NCI-H1048 (cell line): Measurements from ENCODE around the gene SULF2.
"Not testable (repeated sequence)": the region's sequence is repeated elsewhere in the genome, so short reads cannot be mapped to it uniquely, and the experiment has no call there.

ENCODE experiments used
- DNase-seq: peaks from one replicate; lab custom pipeline; 2025; lab: John Stamatoyannopoulos, UW

SULF2 gene

DNA sequence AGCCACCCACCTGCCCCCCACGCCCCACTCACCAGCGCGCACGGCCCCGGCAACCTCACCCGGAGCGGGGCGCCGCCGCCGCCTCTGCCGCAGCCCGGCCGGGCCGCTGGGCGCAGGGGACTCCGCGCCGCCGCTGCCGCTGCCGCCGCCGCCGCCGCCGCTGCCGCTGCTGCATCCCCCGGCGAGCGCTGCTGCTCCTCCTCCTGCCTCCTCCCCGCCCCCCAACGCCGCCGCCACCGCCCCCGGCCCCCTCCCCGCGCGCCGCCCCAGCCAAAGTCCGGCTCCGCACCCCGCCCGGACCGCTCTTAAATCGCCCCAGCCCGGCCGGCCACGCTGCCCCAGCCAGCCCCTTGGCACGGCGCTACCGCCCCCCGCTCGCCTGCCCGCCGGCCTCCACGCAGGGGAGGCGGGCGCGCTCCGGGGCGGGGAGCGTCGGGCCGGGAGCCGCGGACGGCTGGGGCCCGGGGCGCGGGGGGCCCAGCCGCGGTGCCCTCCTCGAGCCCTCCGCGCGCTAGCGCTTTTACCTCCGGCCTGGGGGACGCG lies at the start of gene SULF2:
SULF2 (minus strand) TSS at position 171 of the 543 bp plus-strand sequence. CDS start 28,118 bp downstream, outside the sequence.
- DNase-seq, result no peak

DNA sequence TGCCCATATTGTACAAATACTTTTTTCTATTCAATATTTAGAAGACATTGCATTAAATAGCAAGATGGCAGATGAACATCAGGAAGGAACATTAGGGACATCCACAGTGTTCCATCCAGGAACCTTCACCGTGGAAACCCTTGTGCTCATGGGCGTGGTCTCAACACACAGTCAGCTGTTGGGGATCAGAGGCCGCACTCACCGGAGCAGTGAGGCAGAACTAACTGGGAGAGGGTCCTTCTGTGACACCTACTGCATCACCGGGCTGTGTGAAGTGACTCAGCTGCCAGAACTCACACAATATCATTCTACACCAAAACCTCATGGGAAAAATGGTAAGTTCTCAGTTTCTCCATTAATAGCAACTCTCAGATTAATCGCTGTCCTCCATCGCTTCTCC lies 46.4 kb upstream of the SULF2 start:
- not testable (repeated sequence) for DNase-seq

DNA sequence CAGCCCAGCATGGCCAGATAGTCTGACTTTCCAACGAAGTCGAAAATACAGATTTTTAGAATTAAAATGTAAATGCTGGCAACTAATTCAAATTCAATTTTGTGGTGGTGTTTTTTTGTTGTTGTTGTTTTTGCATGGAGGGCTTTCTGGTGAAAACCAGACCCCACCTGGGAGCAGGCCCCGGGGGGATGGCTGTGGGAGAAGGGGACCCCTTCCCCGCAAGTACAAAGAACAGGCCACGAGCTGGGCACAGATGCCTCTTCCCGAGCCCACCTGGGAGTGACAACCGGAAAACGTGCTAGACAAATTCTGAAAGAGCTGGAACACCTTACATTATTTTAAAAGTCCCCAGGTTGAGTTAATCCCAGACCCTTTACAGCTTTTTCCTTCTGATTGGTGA lies 41.4 kb upstream of the SULF2 start:
- DNase-seq, result not testable (repeated sequence)

DNA sequence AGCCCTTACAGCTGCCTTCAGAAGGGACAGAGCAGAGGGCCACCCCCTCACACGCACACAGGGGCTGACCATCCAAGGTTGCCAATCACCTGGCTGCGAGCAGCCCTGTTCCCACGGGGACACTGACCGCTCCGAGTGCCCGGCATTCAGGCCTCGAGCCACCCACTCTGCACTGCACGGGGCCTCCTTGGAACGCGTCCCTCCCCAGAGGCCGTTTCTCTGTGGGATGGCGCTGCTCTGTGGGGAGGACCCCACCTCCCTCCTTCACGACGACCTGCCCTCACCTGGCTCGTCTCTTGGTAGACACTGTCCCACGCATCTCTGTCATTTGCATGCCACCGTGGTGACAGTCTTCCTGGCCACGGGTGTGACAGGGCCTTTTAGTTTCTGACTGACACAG lies 40.7 kb upstream of the SULF2 start:
- DNase-seq, result not testable (repeated sequence)

DNA sequence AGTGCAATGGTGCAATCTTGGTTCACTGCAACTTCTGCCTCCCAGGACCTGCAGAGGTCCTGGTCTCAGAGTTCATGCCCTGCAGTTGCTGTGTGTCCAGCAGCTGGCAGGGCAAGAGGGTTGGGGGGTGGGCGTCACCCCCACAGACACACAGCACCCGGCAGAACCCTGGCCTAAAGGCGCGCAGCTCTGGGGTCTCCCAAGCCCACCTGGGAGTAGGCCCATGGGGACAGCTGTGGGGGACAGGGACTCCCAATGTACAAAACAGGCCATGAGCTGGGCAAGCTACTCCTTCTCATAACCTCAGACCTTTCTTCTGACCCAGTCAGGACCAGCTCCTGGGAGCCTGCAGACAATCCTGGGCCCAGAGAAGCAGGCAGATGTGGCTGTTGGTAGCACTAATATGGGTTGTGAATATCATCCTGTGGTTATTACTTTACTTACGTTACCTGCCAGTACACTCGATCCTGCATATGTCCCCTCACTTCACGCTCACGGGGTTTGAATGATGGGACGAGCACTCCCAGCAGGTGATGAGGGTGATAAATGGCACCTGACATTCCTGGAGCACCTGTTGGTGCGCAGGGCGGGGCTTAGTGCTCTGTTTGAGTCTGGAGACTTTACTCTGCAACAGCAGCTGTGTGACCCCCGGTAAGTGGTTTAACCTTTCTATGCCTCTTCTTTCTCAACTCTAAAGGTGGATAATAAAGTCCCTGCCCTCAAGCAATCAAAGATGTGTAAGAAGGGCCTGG lies 39.9 kb upstream of the SULF2 start:
- no peak for DNase-seq

DNA sequence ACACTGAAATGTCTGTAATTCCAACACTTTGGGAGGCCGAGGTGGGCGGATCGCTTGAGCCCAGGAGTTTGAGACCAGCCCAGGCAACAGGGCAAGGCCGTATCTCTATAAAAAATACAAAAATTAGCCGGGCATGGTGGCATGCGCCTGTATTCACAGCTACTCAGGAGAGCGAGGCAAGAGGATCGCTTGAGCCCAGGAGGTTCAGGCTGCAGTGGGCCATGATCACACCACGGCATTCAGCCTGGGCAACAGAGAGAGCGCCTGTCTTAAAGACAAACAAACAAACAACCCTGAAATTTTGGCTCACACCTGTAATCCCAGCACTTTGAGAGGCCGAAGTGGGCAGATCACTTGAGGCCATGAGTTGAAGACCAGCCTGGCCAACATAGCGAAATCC lies 38.7 kb upstream of the SULF2 start:
- not testable (repeated sequence) for DNase-seq

DNA sequence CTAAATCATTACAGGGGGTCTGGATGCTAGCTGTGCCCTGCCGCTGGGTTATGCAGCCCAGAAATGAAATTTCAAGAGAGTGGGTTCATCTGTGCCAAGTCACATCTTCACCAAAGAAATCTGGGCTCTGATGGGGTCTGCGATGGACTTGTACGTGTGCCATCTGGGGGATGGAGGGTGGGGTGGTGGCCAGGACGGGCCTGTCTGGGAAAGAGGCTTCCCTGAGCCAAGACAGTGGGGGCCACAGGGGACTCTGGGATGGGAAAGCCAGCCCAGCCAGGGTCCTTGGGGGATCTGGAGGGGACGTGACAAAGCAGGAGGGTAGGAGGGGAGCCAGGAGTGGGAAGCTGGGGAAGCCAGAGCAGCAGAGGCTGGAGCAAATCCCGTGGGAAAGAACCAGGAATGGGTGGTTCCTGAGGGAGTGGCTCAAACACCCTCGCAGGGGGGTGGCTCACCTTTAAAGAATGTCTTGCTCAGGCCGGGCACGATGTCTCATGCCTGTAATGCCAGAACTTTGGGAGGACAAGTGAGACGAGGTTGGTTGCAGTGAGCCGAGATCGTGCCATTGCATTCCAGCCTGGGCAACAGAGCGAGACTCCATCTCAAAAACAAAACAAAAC lies 36.3 kb upstream of the SULF2 start:
- no peak for DNase-seq

DNA sequence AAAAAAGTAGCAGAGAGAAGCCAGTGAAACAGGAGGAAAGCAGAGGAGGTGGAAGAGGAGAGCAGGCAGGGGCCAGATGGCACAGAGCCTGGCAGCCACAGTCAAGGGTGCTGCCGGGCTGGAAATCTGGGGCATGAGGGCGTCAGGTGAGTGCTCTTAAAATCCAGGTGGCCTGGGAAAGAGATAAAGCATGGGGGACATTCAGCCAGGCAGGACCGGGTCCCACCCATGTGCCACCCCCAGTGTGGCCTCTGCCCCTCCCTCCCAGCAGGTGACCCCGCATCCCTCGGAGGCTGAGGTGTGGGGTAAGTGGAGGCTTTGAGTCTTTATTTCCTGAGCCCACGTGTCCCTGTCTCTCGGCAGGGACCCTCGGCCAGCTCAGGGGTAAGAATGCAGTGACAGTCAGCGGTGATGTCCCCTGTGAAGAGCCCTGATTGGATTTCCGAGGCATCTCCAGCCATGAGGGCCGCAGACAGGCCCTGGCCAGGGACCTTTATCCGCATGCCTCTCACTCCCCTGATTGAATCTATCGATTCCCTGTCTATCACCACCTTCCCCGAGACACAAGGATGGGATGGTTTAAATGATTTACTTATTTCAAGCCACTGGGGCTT lies 33.8 kb upstream of the SULF2 start:
- DNase-seq, result no peak

DNA sequence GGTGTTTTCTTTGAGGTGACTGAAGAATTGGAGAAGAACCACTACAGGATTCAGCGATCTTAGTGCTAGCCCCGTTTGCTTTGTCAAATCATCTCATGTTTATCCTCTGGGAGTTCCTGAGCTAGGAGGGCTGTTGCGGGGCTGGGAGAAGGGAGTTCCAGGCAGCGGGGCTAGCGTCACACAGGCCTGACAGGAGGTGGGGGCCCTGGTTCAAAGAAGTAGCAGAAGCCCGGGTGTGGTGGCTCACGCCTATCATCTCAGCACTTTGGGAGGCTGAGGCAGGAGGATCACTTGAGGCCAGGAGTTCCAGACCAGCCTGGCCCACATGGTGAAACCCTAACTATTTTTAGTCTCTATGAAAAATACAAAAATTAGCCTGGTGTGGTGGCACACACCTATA lies 33.2 kb upstream of the SULF2 start:
- no peak for DNase-seq

DNA sequence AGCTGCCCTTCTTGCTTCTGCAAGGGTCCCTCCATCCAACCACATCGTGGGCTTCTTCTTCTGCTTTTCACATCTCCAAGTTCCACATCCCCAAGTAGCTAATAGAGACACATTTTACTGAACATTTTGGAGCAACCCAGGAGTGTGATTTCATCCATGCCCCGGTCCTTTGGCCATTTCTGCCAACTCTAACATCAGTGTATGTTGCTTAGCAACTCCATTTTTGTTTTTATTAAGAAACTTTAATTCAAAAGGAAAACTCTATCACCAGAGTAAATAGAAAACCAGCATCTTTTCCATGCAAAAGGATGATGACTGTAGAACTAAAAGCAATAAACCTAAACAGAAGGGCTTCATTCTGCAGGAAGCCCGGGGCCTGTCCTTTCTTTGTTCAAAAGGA lies 32.7 kb upstream of the SULF2 start:
- no peak for DNase-seq

DNA sequence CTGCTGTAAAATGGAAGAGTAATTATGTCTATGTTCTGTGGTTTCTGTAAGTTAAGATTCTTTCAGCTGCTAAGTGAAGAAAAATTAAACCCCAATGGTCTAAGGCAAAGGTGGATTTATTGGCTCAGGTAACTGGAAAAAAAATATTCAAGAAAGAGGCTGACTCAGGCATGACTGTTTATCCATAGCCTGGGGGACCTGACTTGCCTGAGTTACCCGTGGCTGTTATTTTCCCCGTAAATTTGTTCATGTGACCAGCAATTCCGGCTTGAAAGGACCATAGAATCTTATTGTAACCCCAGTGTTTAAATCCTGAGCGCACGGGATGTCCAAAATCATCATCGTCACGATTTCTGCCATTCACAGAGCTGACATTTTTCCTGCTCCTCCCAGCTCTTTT lies 32.3 kb upstream of the SULF2 start:
- no peak for DNase-seq

DNA sequence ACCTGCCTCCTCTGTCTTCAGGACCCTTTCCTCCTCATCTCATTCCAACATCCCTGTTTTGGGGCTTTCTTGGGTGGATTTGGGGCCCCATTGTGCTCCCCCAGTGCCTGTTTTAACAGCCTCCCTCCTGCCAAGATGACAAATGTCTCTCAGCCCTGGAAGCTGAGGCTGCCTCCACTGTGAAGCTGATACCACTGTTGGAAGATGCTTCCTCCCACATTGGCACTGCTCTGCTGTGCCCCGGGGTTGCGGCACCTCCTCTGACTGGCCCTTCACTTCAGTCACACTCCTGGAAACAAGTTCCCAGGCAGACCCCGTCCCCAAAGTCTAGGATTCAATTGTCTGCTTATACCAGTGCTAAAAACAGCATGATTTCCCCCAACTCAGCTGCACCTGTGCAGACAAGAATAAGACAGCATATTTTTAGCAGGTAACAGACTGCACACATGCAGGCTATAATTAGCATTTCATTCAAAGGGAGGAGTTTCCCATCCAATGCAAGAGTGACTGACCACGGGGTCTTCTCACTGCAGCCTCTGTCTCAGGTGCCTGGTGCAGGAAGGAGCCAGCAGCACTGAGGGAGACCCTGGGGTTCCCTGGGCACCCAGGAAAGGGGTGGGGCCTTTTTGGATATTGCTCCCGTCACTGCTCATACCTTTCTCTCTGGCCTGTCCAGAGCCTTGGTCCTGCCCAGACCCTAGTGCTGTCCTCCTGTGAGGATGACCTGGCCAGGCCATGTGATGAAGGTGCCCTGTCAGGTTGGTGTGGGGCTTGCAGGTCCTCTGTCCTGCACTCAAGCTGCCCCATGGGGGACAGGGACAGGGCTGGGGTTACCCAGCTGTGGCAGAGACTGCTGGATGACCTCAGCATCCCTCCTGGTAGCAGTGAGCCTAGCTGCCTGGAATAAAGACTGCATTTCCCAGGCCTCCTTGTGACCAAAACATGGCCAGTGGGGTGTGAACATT lies 31.5 kb upstream of the SULF2 start:
- no peak for DNase-seq

DNA sequence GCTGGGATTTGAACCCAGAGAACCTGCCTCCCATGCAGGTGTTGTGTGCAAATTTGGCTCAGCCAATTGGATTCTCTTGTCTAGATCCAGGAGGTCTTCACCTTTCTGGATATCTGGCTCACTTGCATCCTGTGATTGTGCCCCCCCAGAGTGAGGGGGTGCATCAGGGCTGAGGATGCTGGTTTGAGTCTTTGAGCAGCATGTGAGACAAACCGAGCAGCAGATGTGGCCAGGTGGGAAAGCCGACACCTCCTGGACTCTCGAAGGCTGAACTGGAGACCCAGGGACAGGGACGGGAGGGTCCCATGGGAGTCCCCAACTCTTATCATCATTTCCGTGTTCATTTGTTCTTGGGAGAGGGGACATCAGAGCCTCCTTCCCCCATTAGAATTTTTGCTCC lies 30.6 kb upstream of the SULF2 start:
- no peak for DNase-seq

DNA sequence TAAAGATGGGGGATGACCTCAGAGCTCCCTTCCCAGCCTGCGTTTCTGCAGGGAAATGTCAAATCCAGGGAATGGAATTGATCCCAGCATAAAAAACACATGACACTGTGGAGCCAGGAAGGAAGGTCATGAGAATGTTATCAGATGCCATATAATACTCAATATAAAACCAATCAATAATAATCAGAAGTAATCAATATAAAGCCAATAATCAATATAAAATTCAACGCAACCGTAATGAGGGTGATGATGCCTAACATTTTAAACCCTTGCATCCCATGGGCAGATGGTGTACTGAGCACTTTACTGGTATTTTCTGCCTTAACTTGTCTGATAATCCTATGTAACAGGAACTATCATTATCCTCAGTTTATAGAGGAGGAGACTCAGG lies 30.1 kb upstream of the SULF2 start:
- DNase-seq, result no peak

DNA sequence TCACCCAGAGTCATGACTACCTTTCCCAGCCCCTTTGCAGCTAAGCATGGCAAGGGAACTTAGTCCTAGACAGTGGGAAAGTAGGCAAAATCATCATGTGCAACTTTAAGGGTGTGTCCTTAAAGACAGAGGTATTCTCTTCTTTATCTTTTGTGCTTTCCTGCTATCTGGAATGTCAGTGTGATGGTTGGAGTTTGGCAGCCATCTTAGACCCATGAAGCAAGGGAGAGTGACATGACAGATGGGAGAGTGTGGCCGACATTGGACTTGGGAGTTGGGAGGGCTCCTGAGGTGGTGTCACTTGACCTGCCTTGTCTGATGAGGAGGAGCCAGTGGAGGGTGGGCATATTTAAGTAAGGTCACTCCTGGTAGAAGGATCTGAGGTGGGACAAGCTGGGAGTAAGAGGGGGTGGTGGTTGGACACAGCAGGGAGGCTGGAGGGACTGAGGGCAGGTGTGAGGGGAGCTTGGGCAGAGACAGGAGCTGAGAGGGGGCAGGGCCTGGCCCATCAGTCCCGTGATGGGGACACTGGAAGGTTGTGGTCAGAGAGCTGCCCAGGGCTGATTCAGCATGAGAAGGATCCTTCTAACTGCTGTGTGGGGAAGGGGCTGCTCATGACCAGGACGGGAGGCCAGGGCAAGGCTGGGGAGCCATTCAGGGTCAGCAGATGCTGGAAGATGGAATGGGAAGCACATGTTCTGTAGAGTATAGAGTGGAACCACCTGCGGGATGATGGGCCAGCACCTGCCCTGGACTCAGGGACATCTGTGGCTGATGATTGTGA lies 29.5 kb upstream of the SULF2 start:
- DNase-seq, result no peak

DNA sequence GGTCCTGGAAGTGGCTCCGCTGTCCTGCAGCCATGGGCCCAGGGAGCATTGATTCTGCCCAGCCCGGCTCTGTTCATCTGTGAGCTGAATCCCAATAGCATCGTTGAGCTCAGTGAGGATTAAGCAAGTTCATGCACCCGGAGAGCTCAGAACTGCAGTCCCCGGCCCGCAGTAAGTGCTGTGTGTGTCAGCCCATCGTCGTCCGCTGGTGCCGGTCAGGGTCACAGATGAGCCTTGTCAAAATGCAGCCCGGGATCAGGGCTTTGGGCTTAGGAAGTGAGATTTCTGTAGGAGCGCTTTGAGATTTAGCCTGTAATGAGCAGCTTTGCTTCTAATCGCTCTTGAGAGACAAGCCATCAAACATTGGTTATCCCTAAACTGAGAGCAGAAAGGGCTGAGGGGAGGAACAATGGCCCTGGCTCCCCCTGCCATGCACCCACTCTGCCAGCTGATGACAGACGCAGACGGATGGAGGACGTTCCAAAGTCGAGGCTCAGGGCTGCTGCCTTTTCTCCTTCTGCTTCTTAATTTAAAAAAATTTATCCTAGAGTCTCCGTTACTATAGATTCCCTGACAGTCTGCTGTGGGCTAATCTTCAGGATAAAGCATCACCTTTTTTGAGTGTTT lies 25.6 kb upstream of the SULF2 start:
- DNase-seq, result no peak

DNA sequence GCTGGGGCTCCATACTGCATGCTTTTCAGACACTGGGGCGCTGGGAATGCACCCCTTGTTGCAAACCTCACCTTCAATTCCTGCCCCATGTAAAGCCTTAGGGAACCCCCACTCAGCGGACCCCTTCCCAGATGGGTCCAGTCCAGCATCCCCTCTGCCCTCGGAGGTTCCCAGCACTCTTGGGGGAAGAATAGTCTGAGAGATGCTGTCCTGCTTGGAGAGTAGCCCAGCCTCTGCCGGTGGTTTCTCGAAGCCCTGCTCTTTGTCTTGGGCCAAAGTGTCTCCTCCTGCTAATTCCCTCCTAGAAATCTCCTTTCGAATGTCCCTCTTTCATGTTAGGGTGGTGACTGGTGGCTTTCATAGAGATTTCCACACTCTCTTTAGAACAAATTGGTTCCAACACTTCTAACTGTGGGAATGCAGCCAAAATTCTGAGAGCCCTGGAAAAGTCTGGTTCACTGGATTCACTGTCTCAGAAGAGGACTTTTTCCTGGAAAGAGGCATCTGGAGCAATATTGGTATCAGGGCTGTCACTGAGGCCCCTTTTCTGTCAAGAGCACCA lies 24.9 kb upstream of the SULF2 start:
- no peak for DNase-seq

DNA sequence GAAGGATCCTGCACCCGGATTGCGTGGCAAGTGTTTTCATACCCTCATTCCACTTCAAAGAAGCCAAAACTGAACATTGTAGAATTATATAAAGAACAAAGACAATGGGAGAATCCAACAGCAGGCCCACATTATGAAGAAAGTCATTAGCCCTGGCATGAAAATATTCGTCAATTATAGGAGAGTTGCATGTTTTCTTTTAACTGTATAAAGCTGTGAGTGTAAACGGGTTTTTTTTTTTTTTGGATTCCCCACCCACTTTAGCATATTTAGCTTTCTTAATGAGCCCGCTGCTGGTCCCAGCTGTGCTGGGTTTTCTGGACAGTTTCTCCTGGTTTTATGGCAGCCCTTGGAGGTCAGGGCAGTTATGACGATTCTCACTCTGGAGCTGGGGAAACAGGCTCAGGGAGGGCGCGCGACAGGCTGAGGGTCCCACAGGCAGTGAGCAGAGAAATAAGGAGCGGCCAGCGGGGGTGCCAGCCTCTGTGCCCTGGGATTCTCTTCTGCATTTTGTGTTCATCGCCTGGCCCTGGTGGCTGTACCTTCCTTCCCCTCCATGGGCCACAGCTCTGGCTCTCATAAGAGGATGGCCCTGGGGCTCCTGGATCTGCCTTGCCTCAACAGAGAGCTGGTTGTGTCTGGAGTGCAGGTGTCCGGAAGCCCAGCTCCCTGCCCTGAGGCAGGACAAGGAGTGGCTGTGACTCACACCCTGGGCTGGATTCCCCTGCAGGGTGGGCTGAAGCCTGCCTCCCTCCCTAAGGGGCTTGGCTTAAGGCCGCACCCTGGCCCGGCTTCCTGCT lies 24.1 kb upstream of the SULF2 start:
- no peak for DNase-seq

DNA sequence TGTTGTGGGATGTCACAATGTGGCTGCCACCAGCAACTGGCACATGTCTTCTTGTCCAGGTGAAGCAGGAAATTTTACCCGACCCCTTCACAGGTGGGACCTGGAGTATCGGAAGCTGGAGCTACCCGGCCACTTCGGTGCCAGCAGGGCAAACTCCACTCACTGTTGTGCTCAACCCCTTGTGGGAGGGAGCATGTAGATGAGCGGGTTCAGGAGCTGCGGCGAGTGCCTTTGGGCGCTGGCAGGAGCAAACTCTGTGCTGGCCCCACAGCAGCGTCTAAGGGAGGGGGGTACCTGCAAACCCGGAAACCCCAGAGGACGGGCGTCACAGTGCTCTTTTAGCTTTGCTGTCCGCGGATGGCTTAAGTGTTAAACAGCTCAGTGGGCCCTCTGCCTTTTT lies 20.7 kb upstream of the SULF2 start:
- no peak for DNase-seq

DNA sequence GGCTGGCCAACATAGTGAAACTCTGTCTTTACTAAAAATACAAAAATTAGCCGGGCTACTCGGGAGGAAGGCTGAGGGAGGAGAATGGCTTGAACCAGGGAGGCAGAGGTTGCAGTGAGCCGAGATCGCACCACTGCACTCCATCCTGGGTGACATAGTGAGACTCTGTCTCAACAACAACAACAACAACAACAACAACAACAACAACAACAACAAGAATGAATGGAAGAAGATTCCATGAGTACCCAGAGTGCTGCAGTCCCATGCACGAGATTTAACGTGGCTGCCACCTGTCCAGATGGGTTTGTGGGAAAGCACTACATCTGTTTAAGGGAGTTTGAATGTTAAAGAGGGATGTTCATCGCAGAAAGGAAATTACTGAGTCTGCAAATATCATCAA lies 19.7 kb upstream of the SULF2 start:
- not testable (repeated sequence) for DNase-seq
